Neuron (in vitro differentiated cells): ENCODE data around the gene PAK4.
"Not testable (repeated sequence)": the region's sequence is repeated elsewhere in the genome, so short reads cannot be mapped to it uniquely, and the experiment has no call there.

ENCODE experiments used
- H2AFZ ChIP-seq: one replicate; pipeline ENCODE4 v1.6.1; 2013; ENCODE audit warnings: low read depth, mild to moderate bottlenecking, inconsistent platforms, low read length, moderate library complexity
- H3K27me3 ChIP-seq: one replicate; pipeline ENCODE4 v1.6.1; 2013; ENCODE audit warnings: low read length; ENCODE audit not compliant: insufficient read depth
- H3K36me3 ChIP-seq: one replicate; pipeline ENCODE4 v1.6.1; 2013; ENCODE audit warnings: low read length; ENCODE audit not compliant: insufficient read depth
- H3K4me1 ChIP-seq: one replicate; pipeline ENCODE4 v1.6.1; 2013; ENCODE audit warnings: low read length; ENCODE audit not compliant: insufficient read depth
- H3K4me3 ChIP-seq: 2 replicates; pipeline ENCODE4 v1.5.1; 2013; ENCODE audit warnings: mild to moderate bottlenecking, low read length, moderate library complexity
- H3K9me3 ChIP-seq: one replicate; pipeline ENCODE4 v1.6.1; 2013; ENCODE audit warnings: low read length

PAK4 gene

DNA sequence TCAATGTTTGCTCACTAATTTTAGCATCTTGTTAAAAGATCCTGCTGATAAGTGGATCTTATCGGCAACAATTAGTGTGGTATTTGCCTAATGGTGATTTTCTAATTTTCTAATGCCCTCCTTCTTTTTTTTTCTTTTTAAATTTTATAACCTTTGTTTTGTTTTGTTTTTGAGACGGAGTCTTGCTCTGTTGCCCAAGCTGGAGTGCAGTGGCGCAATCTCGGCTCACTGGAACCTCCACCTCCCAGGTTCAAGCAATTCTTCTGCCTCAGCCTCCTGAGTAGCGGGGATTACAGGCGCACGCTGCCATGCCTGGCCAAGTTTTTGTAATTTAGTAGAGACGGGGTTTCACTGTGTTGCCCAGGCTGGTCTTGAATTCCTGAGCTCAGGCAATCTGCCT is 35.6 kb upstream of the PAK4 start:
- peaks cover 16% of the 10 kb centered on the region for H3K27me3 ChIP-seq
- H3K4me1 ChIP-seq, H3K9me3 ChIP-seq, H3K36me3 ChIP-seq, H2AFZ ChIP-seq, H3K4me3 ChIP-seq: not testable (repeated sequence)

DNA sequence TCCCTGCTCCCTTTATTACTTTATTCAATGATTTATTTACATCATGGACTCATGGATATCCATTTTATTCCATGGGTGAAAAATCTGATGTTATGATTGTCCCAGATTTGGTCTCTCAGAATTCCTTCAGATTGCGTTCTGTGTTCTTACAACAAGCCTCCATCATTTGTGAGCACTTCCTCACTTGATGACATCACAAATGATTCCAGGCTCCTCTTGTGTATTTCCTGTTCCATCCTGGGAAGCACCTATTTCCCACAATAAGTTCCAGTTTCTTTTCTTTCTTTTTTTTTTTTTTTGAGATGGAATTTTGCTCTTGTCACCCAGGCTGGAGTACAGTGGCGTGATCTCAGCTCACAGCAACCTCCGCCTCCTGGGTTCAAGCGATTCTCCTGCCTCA is 34.7 kb upstream of the PAK4 start:
- peaks cover 8% of the 10 kb centered on the region for H3K27me3 ChIP-seq
- H3K9me3 ChIP-seq: no peaks in the 10 kb centered on the region
- H3K4me1 ChIP-seq: no peaks in the 10 kb centered on the region
- H3K36me3 ChIP-seq: no peaks in the 10 kb centered on the region
- no peak overlapping the region for H3K4me3 ChIP-seq
- no peak overlapping the region for H2AFZ ChIP-seq

DNA sequence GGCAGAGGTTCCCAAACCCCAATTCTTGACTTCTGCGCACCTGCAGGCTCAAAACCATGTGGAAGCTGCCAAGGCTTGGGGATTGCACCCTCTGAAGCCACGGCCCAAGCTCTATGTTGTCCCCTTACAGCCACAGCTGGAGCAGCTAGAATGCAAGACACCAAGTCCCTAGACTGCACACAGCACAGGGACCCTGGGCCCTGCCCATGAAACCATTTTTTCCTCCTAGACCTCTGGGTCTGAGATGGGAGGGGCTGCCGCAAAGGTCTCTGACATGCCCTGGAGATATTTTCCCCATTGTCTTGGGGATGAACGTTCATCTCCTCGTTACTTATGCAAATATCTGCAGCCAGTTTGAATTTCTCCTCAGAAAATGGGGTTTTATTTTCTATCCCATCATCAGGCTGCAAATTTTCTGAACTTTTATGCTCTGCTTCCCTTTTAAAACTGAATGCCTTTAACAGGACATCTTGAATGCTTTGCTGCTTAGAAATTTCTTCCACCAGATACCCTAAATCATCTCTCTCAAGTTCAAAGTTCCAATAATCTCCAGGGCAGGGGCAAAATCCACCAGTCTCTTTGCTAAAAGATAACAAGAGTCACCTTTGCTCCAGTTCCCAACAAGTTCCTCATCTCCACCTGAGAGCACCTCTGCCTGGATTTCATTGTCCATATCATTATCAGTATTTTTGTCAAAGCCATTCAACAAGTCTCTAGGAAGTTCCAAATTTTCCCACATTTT is 29.6 kb upstream of the PAK4 start:
- H3K27me3 ChIP-seq, H3K4me1 ChIP-seq, H2AFZ ChIP-seq, H3K4me3 ChIP-seq, H3K36me3 ChIP-seq, H3K9me3 ChIP-seq: not testable (repeated sequence)

DNA sequence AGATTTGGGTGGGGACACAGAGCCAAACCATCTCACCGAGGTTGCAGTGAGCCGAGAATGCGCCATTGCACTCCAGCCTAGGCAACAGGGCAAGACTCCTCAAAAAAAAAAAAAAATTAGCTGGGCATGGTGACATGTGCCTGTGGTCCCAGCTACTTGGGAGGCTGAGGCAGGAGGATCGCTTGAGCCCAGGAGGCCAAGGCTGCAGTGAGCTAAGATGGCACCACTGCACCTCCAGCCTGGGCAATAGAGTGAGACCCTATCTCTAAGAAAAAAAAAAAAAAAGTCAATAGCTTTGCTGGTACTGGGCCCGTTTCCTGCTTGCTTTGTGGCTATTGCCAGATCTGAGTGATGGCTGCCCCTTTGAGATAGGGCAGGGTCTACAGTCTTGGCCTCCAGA is 28.3 kb upstream of the PAK4 start:
- no peaks in the 10 kb centered on the region for H3K9me3 ChIP-seq
- H3K4me1 ChIP-seq: no peaks in the 10 kb centered on the region
- no peak overlapping the region for H2AFZ ChIP-seq
- H3K4me3 ChIP-seq: no peak overlapping the region
- no peaks in the 10 kb centered on the region for H3K27me3 ChIP-seq
- H3K36me3 ChIP-seq: no peaks in the 10 kb centered on the region

DNA sequence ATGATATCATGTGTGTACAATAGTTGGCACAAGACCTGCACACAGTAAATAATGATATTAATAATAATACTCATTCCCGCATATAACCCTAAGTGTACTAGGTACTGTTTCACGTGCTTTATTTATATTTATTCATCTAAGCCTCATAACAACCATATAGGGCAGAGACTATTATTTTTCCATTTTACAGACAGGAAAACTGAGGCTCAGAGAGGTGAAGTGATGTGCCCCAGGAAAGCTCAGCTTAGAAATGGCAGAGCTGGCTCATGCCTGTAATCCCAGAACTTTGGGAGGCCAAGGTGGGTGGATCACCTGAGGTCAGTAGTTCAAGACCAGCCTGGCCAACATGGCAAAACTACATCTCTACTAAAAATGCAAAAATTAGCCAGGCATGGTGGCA is 27.9 kb upstream of the PAK4 start:
- Histone ChIP-seq H2AFZ (no peak overlapping the region), H3K4me1 (no peaks in the 10 kb centered on the region), H3K27me3 (no peaks in the 10 kb centered on the region), H3K9me3 (no peaks in the 10 kb centered on the region), H3K36me3 (no peaks in the 10 kb centered on the region), H3K4me3 (no peak overlapping the region)

DNA sequence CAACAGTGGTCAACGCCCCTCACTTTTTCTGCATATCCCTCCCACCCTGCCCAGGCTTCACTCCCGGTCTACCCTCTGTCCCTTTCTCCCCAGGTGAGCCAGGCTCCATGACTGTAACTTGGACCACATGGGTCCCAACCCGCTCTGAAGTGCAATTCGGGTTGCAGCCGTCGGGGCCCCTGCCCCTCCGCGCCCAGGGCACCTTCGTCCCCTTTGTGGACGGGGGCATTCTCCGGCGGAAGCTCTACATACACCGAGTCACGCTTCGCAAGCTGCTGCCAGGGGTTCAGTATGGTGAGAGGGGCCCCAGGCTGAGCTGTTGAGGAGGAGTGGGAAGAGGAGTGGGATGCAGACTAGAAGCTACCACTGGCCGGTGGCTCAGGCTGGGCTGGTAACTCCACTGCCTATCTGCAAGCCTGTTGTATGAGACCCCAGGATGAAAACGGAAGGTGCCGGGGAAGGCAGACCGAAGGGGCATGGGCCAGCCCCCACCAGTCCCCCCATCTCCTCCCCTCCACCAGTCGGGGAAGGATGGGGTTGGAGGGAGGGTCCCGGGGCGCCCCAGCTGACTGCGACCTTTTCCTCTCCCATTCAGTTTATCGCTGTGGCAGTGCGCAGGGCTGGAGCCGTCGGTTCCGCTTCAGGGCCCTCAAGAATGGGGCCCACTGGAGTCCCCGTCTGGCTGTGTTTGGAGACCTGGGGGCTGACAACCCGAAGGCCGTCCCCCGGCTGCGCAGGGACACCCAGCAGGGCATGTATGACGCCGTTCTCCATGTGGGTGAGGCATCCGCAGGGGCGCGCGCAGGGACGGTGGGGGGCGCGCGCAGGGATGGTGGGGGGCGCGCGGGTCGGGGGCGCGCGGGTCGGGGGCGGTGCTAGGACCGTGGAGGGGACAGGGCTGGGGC is 27.0 kb upstream of the PAK4 start:
- H3K27me3 ChIP-seq: no peaks in the 10 kb centered on the region
- H3K36me3 ChIP-seq: no peaks in the 10 kb centered on the region
- no peaks in the 10 kb centered on the region for H3K4me1 ChIP-seq
- H2AFZ ChIP-seq: no peak overlapping the region
- no peaks in the 10 kb centered on the region for H3K9me3 ChIP-seq
- no peak overlapping the region for H3K4me3 ChIP-seq

DNA sequence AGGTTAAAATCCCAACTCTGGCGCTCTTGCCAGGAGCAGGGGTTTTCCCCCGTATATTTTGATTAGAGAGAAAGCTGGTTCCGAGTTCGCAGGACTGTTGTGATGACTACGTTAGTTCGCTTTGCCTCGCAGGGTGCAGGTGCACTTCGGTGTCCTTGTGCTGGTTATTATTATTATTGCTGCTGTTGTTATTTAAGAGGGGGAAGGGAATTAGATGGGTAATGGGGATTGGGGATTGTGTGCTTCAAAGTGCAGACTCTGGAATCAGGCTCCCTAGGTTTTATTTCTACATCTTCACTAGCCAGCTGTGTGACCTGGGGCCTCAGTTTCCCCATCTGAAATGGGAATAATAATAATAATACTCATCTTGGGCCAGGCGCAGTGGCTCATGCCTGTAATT is 26.2 kb upstream of the PAK4 start:
- Histone ChIP-seq H3K4me3 (no peak overlapping the region), H3K36me3 (no peaks in the 10 kb centered on the region), H3K4me1 (no peaks in the 10 kb centered on the region), H2AFZ (no peak overlapping the region), H3K27me3 (no peaks in the 10 kb centered on the region), H3K9me3 (no peaks in the 10 kb centered on the region)

DNA sequence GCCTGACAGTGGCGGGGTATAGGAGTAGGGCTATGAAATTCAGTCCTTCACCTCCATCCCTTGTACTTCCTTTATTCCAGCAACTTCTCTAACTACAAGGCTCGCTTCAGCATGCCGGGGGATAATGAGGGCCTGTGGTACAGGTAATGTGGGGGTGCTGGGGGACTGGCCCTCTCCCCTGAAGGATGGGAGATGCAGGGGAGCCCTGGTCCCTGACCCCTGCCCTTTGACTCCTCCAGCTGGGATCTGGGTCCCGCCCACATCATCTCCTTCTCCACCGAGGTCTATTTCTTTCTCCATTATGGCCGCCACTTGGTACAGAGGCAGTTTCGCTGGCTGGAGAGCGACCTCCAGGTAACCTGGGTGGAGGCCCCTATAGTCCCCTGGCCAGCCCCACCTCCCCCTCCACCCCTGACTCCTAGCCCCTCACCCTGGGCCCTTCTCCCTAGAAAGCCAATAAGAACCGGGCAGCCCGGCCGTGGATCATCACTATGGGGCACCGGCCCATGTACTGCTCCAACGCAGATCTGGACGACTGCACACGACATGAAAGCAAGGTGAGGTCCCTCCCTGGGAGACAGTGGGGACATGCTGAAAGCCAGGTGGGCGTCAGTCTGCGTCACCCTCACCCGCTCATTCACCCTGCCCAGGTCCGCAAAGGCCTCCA is 25.0 kb upstream of the PAK4 start:
- Histone ChIP-seq H3K4me3 (no peak overlapping the region), H3K4me1 (no peaks in the 10 kb centered on the region), H3K36me3 (no peaks in the 10 kb centered on the region), H3K9me3 (no peaks in the 10 kb centered on the region), H2AFZ (no peak overlapping the region), H3K27me3 (no peaks in the 10 kb centered on the region)

DNA sequence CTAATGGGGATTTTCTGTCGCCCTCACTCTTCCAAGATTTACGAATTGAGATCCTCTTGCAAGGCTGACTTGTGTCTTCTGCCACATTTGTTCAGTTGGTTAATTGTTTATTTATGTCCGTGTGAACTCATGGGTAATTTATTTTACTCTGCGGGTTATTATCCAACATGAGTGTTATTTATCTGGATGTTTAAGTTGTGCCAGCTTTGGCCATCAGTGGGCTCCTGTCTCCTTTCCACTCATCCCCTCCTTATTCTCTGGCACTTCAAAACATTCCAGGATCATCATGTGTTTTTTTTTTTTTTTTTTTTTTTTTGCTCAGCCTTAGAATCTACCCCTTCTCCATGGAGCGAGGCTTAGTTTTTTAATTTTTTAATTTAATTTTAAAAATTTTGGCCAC is 22.4 kb upstream of the PAK4 start:
- no peaks in the 10 kb centered on the region for H3K27me3 ChIP-seq
- H3K4me3 ChIP-seq: no peak overlapping the region
- H3K4me1 ChIP-seq: no peaks in the 10 kb centered on the region
- no peaks in the 10 kb centered on the region for H3K36me3 ChIP-seq
- H2AFZ ChIP-seq: no peak overlapping the region
- H3K9me3 ChIP-seq: no peaks in the 10 kb centered on the region

DNA sequence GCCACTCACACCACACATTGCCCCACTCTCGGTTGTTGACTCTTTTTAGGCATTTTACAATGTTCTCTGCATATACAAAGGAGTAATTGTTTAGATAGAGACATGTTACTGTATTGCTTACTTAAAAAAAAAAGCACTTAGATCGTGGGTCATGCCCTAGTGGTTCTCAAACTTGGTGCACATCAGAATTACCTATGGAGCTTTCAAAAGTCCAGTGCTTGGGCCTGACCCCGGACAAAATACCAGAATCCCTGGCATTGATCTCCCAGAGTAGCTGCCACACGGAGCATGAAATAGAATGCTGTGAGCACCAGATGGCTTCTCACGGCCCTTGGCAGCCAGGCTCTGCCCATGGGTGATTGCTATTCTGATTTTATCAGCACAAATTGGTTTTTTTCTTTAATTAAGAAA is 21.4 kb upstream of the PAK4 start:
- no peaks in the 10 kb centered on the region for H3K36me3 ChIP-seq
- no peaks in the 10 kb centered on the region for H3K27me3 ChIP-seq
- no peak overlapping the region for H3K4me3 ChIP-seq
- H3K4me1 ChIP-seq: no peaks in the 10 kb centered on the region
- H3K9me3 ChIP-seq: no peaks in the 10 kb centered on the region
- no peak overlapping the region for H2AFZ ChIP-seq

DNA sequence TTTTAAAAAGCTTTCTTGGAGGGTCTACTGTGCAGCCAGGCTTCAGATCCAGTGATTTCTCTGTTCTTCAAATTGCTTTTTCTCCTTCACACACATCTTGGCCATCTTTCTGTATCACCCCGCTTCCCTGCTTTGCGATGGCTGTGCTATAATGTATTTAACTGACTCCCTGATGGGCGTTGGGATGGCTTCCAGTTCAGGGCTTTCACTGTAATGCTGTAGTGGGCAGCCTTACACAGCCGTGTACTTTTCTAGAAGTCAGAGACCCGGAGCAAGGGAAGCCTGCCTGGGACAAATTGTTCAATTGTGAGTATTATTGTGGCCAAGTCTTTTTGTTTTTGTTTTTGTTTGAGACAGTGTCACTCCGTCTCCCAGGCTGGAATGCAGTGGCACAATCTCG is 19.4 kb upstream of the PAK4 start:
- Histone ChIP-seq H3K9me3 (no peaks in the 10 kb centered on the region), H3K4me3 (no peak overlapping the region), H3K36me3 (no peaks in the 10 kb centered on the region), H2AFZ (no peak overlapping the region), H3K4me1 (no peaks in the 10 kb centered on the region), H3K27me3 (no peaks in the 10 kb centered on the region)

DNA sequence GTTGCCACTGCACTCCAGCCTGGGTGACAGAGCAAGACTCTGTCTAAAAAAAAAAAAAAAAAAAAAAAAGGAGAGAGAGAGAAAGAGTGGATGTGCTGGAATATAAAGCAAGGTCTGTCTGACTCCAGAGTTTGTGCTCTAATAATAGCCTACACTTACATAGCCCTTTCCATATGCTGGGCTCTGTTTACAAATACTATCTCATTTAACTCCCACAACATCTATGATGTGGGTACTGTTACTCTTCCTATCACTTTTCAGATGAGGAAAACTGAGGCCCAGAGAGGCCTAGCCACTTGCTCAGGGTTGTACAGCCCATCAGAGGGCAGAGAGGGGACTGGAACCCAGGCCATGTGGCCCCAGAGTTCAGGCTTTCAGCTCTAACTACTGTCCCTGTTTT is 15.9 kb upstream of the PAK4 start:
- Histone ChIP-seq H3K36me3 (no peaks in the 10 kb centered on the region), H3K4me3 (no peak overlapping the region), H3K27me3 (peaks cover 6% of the 10 kb centered on the region), H3K9me3 (no peaks in the 10 kb centered on the region), H3K4me1 (no peaks in the 10 kb centered on the region), H2AFZ (no peak overlapping the region)

DNA sequence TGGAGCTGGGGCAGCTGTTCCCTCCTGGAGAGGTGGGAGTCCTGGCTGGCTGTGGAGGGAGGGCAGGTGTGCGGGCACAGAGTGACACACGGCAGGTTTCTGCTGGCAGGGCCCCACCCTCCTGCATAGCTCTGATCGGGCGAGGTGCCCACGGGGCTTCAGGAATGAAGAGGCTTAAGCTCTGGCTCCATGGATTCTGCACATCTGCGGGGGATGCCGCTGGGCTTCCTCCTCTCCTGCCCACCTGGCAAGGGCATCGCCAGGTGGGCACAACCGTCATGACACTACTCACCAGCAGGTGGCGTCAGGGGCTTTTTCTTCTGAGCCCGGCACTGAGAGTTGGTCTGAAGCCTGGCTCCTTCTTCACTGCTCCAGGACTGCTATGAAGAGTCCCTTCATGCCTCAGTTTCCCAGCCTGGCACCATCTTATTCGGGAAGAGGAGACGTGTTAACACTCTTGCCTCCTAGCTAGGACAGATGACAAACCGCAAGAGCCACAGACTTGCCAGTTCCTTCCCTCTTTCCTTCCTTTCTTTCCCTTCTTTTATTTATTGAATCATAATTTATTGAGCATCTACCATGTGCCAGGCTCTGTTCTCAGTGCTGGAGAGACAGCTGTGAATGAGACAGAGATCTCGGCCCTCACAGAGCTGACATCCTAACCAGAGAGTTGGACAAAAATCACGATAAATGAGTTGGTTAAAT is 15.2 kb upstream of the PAK4 start:
- H3K36me3 ChIP-seq: no peaks in the 10 kb centered on the region
- no peak overlapping the region for H3K4me3 ChIP-seq
- no peaks in the 10 kb centered on the region for H3K9me3 ChIP-seq
- H3K27me3 ChIP-seq: peaks cover 6% of the 10 kb centered on the region
- no peaks in the 10 kb centered on the region for H3K4me1 ChIP-seq
- H2AFZ ChIP-seq: no peak overlapping the region
